ENCODE measurements around the gene CCL17. TPM values are rescaled to one million over a fixed set of nuclear protein-coding genes. Genes with fewer than 3 reads are reported as not detected.

CCL17 gene
- total RNA-seq, 1 experiment from 2014 or later = not detected

GRCh38 chr16:57419506-57419905 is 14.9 kb downstream of the CCL17 start:
- Histone ChIP-seq H3K9me2 (ENCODE audit: insufficient read depth) (no peaks in the 10 kb centered on the region), H3F3A (ENCODE audit: insufficient read depth, low read depth) (peaks cover 26% of the 10 kb centered on the region; the same call in 1 of the 2 replicates), H3K27ac (peak overlapping the region; percentile 16; the same call in 1 of the 2 replicates), H3K4me3 (no peak overlapping the region), H3K9me3 (ENCODE audit: insufficient read depth, low read depth) (no peaks in the 10 kb centered on the region), H2AFZ (no peak overlapping the region), H3K79me2 (ENCODE audit: low read depth) (no peaks in the 10 kb centered on the region), H3K27me3 (ENCODE audit: insufficient read depth, low read depth) (no peaks in the 10 kb centered on the region), H3K36me3 (ENCODE audit: low read depth) (no peaks in the 10 kb centered on the region), H3K4me1 (replicated peaks; ENCODE audit: insufficient read depth) (peaks cover 26% of the 10 kb centered on the region), H4K20me1 (ENCODE audit: insufficient read depth) (no peaks in the 10 kb centered on the region), H3K4me2 (peak overlapping the region; percentile 74; the same call in 1 of the 2 replicates)
- ChIA-PET POLR2A (ENCODE audit: unreplicated experiment) (no interaction called here), CTCF (interaction anchor here (0.8 kb wide), 1 partner anchor 118 kb away, joined by 3 read pairs; no protein-coding TSS in a partner anchor)
- DNase-seq = no peak
- BruUV-seq (replicated peaks) = no TSS peak
- intact Hi-C loops (cut with micrococcal nuclease; ENCODE audit: unreplicated experiment) = loop anchor here (5.0 kb wide), 1 partner anchor 232 kb away; the partner anchor contains the start of genes PSME3IP1 and RSPRY1
- TF ChIP-seq EZH2 (IDR thresholded peaks at IDR 0.05; ENCODE audit: low read depth) (no peak), CTCF (conservative IDR thresholded peaks at IDR 0.05) (no peak)

- no TSS peak for BruUV-seq (replicated peaks)
- intact Hi-C loops (cut with micrococcal nuclease; ENCODE audit: unreplicated experiment) = loop anchor here (1.0 kb wide), 2 partner anchors 122 to 337 kb away; no protein-coding TSS in a partner anchor
- Histone ChIP-seq H3K9me3 (ENCODE audit: insufficient read depth, low read depth) (no peaks in the 10 kb centered on the region), H3K4me2 (peak overlapping the region; percentile 2; the same call in 1 of the 2 replicates), H2AFZ (no peak overlapping the region), H3K4me1 (replicated peaks; ENCODE audit: insufficient read depth) (peaks cover 23% of the 10 kb centered on the region), H4K20me1 (ENCODE audit: insufficient read depth) (no peaks in the 10 kb centered on the region), H3K27me3 (ENCODE audit: insufficient read depth, low read depth) (no peaks in the 10 kb centered on the region), H3F3A (ENCODE audit: insufficient read depth, low read depth) (peaks cover 29% of the 10 kb centered on the region; the same call in 1 of the 2 replicates), H3K9me2 (ENCODE audit: insufficient read depth) (no peaks in the 10 kb centered on the region), H3K36me3 (ENCODE audit: low read depth) (no peaks in the 10 kb centered on the region), H3K27ac (no peak overlapping the region), H3K4me3 (no peak overlapping the region), H3K79me2 (ENCODE audit: low read depth) (no peaks in the 10 kb centered on the region)
- CTCF ChIA-PET = interaction anchor here (0.6 to 1.3 kb wide), 6 partner anchors 11 to 330 kb away, joined by 3 to 5 read pairs (median 4); partner anchors contain the start of gene CPNE2
- TF ChIP-seq CTCF (conservative IDR thresholded peaks at IDR 0.05) = peak; percentile 85
- no peak for TF ChIP-seq EZH2 (IDR thresholded peaks at IDR 0.05; ENCODE audit: low read depth)
- DNase-seq = peak; percentile 59 to 64
- POLR2A ChIA-PET (ENCODE audit: unreplicated experiment) = no interaction called here
These were observed 17.7 kb downstream of the CCL17 start for GRCh38 chr16:57422026-57422944.

- Histone ChIP-seq H3K9me2 (ENCODE audit: insufficient read depth) (no peaks in the 10 kb centered on the region), H3K4me2 (no peak overlapping the region), H3K27me3 (ENCODE audit: insufficient read depth, low read depth) (no peaks in the 10 kb centered on the region), H3F3A (ENCODE audit: insufficient read depth, low read depth) (peaks cover 22% of the 10 kb centered on the region; the same call in 1 of the 2 replicates), H3K4me1 (replicated peaks; ENCODE audit: insufficient read depth) (peaks cover 15% of the 10 kb centered on the region), H3K36me3 (ENCODE audit: low read depth) (0 out of 2 replicates have a peak, but pooled peaks cover 2% of the 10 kb centered on the region), H2AFZ (no peak overlapping the region), H3K4me3 (no peak overlapping the region), H3K79me2 (ENCODE audit: low read depth) (no peaks in the 10 kb centered on the region), H3K27ac (no peak overlapping the region), H4K20me1 (ENCODE audit: insufficient read depth) (no peaks in the 10 kb centered on the region), H3K9me3 (ENCODE audit: insufficient read depth, low read depth) (no peaks in the 10 kb centered on the region)
- intact Hi-C loops (cut with micrococcal nuclease; ENCODE audit: unreplicated experiment) = no loop called here
- no peak for DNase-seq
- no TSS peak for BruUV-seq (replicated peaks)
- no peak for TF ChIP-seq CTCF (conservative IDR thresholded peaks at IDR 0.05)
- no peak for TF ChIP-seq EZH2 (IDR thresholded peaks at IDR 0.05; ENCODE audit: low read depth)
- ChIA-PET POLR2A (ENCODE audit: unreplicated experiment) (no interaction called here), CTCF (interaction anchor here (0.6 to 1.3 kb wide), 2 partner anchors 123 to 230 kb away, joined by 4 to 5 read pairs; no protein-coding TSS in a partner anchor)
These were observed 18.6 kb downstream of the CCL17 start for GRCh38 chr16:57423152-57423551.

Measured in PC-9 (cell line).